Muscle of leg (tissue), 11 donors: ENCODE data around the gene CTBP2. TPM values are rescaled to one million over a fixed set of nuclear protein-coding genes. Genes with fewer than 3 reads are reported as not detected.

Source experiments
- DNase-seq: peaks from one replicate; pipeline ENCODE4 v3.0.0; 2013
- H3K27ac ChIP-seq: one replicate; pipeline ENCODE4 v1.5.1; 2013; ENCODE audit warnings: mild to moderate bottlenecking, low read length, control low read depth
- H3K27me3 ChIP-seq: one replicate; pipeline ENCODE4 v1.6.1; 2013; ENCODE audit warnings: low read length; ENCODE audit not compliant: control insufficient read depth, insufficient read depth
- H3K36me3 ChIP-seq: one replicate; pipeline ENCODE4 v1.6.1; 2013; ENCODE audit warnings: low read length; ENCODE audit not compliant: control insufficient read depth, insufficient read depth
- H3K4me1 ChIP-seq: one replicate; pipeline ENCODE4 v1.6.1; 2013; ENCODE audit warnings: low read length; ENCODE audit not compliant: control insufficient read depth, insufficient read depth
- H3K4me3 ChIP-seq: one replicate; pipeline ENCODE4 v1.5.1; 2013; ENCODE audit warnings: low read length, control low read depth
- H3K9me3 ChIP-seq: replicated peaks from 2 replicates; pipeline ENCODE4 v1.6.1; 2013; ENCODE audit warnings: low read depth, low read length; ENCODE audit not compliant: control insufficient read depth
- WGBS: methylation state at CpG from one replicate; pipeline ENCODE4 v1.1.5; 2013; ENCODE audit warnings: missing lambda C conversion rate; ENCODE audit not compliant: insufficient coverage; 5-methylcytosine and 5-hydroxymethylcytosine counted together
- polyA plus RNA-seq, 8 donors: library from polyadenylated mRNA; unstranded; fragments of 120-200 nt; gene quantifications; one replicate each; pipeline versions ENCODE4 v1.2.1 to v1.2.3, GENCODE V29; 2013; ENCODE audit warnings: inconsistent platforms in 1 of 8, low replicate concordance in 1 of 8; ENCODE audit not compliant: insufficient read length in 8 of 8, insufficient read depth in 1 of 8
- total RNA-seq: library from RNA; stranded (reverse); fragments of 120-200 nt; gene quantifications from one replicate; pipeline ENCODE4 v1.2.4, GENCODE V29; 2013

CTBP2 gene
- total and polyA plus RNA-seq, 9 donors, result 32.4 to 50.2 (median 41.0) TPM

DNA sequence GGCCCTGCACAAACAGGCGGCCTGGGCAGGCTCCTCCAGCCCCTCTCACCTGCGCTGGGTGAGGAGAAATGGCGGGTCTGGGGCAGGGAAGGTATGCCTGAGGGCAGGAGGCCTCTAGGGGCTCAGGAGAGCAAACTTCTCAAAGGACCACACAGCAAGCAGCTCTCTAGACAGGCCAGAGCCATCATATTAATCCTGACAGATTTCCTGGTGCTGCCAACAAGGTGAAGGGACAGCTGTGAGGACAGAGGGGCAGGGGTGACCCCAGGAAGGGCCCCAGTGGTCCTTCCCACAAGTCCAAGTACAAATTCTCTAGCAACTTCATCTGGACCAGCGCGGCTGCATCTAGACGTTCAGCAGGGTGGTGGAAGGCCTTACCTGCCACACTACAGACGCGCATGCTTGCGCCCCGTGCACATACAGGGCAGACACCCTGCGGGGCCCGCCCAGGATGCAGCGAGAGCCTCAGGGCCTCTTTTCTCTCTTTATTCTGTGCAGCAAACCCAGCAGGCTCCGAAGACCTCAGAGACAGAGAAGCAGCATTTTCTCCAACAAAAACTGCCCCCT lies 156.4 kb downstream of the CTBP2 start:
- H3K9me3 ChIP-seq, result no peaks in the 10 kb centered on the region
- DNase-seq, result no peak
- no peak overlapping the region for H3K27ac ChIP-seq
- 93% methylated on average over 11 of the region's 14 CpGs for WGBS
- peaks cover 65% of the 10 kb centered on the region for H3K4me1 ChIP-seq
- H3K27me3 ChIP-seq, result no peaks in the 10 kb centered on the region
- H3K4me3 ChIP-seq, result no peak overlapping the region
- peaks cover 57% of the 10 kb centered on the region for H3K36me3 ChIP-seq

GRCh38 chr10:125003146-125003900 lies 157.0 kb downstream of the CTBP2 start:
- peaks cover 69% of the 10 kb centered on the region for H3K4me1 ChIP-seq
- no peak overlapping the region for H3K27ac ChIP-seq

GRCh38 chr10:125002423-125003145 lies 157.8 kb downstream of the CTBP2 start:
- peaks cover 71% of the 10 kb centered on the region for H3K36me3 ChIP-seq
- H3K4me3 ChIP-seq, result no peak overlapping the region
- peaks cover 64% of the 10 kb centered on the region for H3K4me1 ChIP-seq
- WGBS, result 85% methylated on average over 27 of the region's 28 CpGs
- no peaks in the 10 kb centered on the region for H3K9me3 ChIP-seq
- DNase-seq, result no peak
- no peak overlapping the region for H3K27ac ChIP-seq
- no peaks in the 10 kb centered on the region for H3K27me3 ChIP-seq

More at GRCh38 chr10:125003146-125003900, 157.0 kb downstream of the CTBP2 start:
- Histone ChIP-seq H3K9me3 (no peaks in the 10 kb centered on the region), H3K4me3 (no peak overlapping the region), H3K27me3 (no peaks in the 10 kb centered on the region), H3K36me3 (peaks cover 63% of the 10 kb centered on the region)
- WGBS, result 89% methylated on average over 26 of the region's 34 CpGs
- no peak for DNase-seq

GRCh38 chr10:125002047-125002422 lies 158.3 kb downstream of the CTBP2 start:
- 90% methylated on average over 12 of the region's 12 CpGs for WGBS
- Histone ChIP-seq H3K9me3 (no peaks in the 10 kb centered on the region), H3K27me3 (no peaks in the 10 kb centered on the region), H3K4me1 (peaks cover 59% of the 10 kb centered on the region), H3K36me3 (peaks cover 76% of the 10 kb centered on the region), H3K27ac (no peak overlapping the region), H3K4me3 (no peak overlapping the region)
- no peak for DNase-seq

GRCh38 chr10:125001313-125002046 lies 158.9 kb downstream of the CTBP2 start:
- Histone ChIP-seq H3K27ac (peak overlapping the region; percentile 59), H3K9me3 (no peaks in the 10 kb centered on the region), H3K36me3 (peaks cover 82% of the 10 kb centered on the region), H3K4me3 (no peak overlapping the region), H3K27me3 (no peaks in the 10 kb centered on the region), H3K4me1 (peaks cover 53% of the 10 kb centered on the region)
- 73% methylated on average over 3 of the region's 21 CpGs for WGBS
- DNase-seq, result no peak

DNA sequence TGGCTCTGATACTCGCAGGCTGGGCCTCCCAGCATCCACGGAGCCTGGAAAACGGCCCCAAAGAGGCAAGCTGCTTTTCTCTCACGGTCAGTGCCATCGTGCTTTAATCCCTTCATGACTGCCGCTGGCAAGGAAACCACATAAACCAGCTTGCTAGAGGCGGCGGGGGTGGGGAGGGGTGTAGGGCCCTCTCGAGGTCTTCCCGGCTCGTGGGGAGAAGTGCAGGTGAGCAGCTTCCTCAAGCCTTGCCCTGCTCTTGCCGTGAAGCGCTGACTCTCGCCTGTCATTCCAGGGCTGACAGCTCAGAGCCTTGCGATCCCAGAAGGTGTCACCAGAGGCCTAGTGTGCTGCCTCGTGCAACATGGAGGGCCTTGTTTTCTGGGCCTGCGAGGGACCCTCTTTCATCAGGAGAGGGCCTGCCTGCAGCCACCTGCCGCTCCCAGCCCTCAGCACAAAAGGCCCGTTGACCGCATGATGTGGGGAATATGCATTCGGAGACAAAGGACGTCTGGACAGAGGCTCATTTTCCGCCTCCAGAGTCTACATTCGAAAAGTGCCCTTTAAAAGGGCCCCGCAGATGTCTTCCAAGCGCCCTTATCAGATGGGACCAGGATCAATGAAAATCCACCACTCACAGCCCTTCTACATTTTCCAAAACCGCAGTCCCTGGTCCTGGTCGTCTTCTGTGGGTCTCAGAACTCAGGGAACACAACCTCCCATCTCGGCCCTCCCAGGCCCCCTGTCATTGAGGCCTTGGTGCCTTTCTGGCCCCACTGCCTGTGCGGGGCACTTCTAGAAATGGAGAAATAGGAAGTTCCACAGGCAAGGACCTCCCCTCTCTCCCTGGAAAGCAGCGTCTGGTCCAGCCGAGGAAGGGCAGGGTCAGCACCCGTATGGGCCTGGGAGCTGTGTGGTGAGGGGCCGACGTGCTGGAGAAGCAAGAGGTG lies 159.7 kb downstream of the CTBP2 start:
- WGBS, result 78% methylated on average over 27 of the region's 35 CpGs
- DNase-seq, result no peak
- Histone ChIP-seq H3K4me3 (no peak overlapping the region), H3K27ac (peak overlapping the region; percentile 42), H3K4me1 (peaks cover 48% of the 10 kb centered on the region), H3K27me3 (no peaks in the 10 kb centered on the region), H3K36me3 (peaks cover 86% of the 10 kb centered on the region), H3K9me3 (no peaks in the 10 kb centered on the region)

GRCh38 chr10:124999433-125000365 lies 160.7 kb downstream of the CTBP2 start:
- 75% methylated on average over 29 of the region's 29 CpGs for WGBS
- peak; percentile 82 for DNase-seq
- H3K27ac ChIP-seq, result peak overlapping the region; percentile 42
- H3K27me3 ChIP-seq, result no peaks in the 10 kb centered on the region
- H3K36me3 ChIP-seq, result peaks cover 89% of the 10 kb centered on the region
- no peak overlapping the region for H3K4me3 ChIP-seq
- H3K9me3 ChIP-seq, result no peaks in the 10 kb centered on the region
- peaks cover 48% of the 10 kb centered on the region for H3K4me1 ChIP-seq

- 39% methylated on average over 15 of the region's 16 CpGs for whole genome bisulfite sequencing
- no peaks in the 10 kb centered on the region for H3K9me3 ChIP-seq
- H3K27me3 ChIP-seq, result no peaks in the 10 kb centered on the region
- peaks cover 45% of the 10 kb centered on the region for H3K4me1 ChIP-seq
- DNase-seq, result no peak
- H3K27ac ChIP-seq, result peak overlapping the region; percentile 20
- no peak overlapping the region for H3K4me3 ChIP-seq
- H3K36me3 ChIP-seq, result peaks cover 93% of the 10 kb centered on the region
Observed at GRCh38 chr10:124998624-124999291, 161.6 kb downstream of the CTBP2 start.
